ENCODE data around the gene ASIC3.

Gene ASIC3

DNA sequence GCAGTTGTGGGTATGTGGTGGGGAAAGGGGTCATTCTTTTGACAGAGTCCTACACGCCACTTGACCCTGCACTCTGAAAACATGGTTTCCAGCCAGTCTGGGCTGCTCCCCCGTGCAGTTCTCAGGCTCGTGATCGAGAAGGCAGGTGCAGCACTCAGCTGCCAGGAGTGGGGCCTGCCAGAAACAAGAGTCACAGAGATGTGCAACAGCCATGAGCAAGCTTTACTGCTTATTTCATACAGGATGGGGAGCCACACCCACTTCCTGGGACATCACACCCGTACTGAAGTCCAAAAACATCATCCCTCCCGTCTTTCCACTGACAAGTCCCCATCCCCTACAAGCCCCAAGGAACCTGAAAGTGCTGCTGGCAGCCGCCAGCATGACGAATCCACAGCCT, 33.4 kb upstream of the ASIC3 start:
- WGBS, 2 experiments (ENCODE audit: insufficient coverage in 2 of 2): 95 to 96% methylated on average over 8 of the region's 8 CpGs
- peaks cover 7% of the 10 kb centered on the region for H3K36me3 ChIP-seq (ENCODE audit: control insufficient read depth, insufficient read depth, low read length)
- no peak overlapping the region for H3K4me3 ChIP-seq (ENCODE audit: extremely low read depth, insufficient read depth, low read length, poor library complexity, severe bottlenecking)
- H3K27ac ChIP-seq (ENCODE audit: low read depth, low read length, severe bottlenecking): no peak overlapping the region
- H3K4me1 ChIP-seq (ENCODE audit: control insufficient read depth, insufficient read depth, low read length, poor library complexity, severe bottlenecking): peaks cover 35% of the 10 kb centered on the region
- no peaks in the 10 kb centered on the region for H3K9me3 ChIP-seq (ENCODE audit: control insufficient read depth, low read length)

DNA sequence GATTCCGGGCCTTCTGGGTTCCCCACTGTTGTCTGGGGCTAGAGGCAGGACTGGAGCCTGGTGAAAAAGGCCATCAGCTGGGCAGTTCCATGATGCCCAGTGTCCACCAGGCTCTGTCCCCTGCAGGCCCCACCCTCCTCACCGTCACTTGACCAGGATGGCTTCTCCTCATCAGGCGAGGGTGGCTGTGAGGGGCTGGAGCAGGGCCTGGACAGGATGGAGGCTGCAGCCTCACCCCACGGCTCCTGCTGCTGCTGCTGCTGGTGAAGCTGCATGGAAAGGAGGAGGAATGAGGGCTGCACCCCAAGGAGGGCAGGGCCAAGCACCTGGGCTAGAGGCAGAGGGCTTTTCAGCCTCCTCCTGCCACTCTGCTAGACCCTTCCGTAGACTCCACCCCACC, 32.4 kb upstream of the ASIC3 start:
- Histone ChIP-seq H3K4me3 (ENCODE audit: extremely low read depth, insufficient read depth, low read length, poor library complexity, severe bottlenecking) (no peak overlapping the region), H3K36me3 (ENCODE audit: control insufficient read depth, insufficient read depth, low read length) (peaks cover 7% of the 10 kb centered on the region), H3K27ac (ENCODE audit: low read depth, low read length, severe bottlenecking) (no peak overlapping the region), H3K9me3 (ENCODE audit: control insufficient read depth, low read length) (no peaks in the 10 kb centered on the region), H3K4me1 (ENCODE audit: control insufficient read depth, insufficient read depth, low read length, poor library complexity, severe bottlenecking) (peaks cover 36% of the 10 kb centered on the region)
- 97% methylated on average over 5 of the region's 5 CpGs for WGBS, 2 experiments (ENCODE audit: insufficient coverage in 2 of 2)

DNA sequence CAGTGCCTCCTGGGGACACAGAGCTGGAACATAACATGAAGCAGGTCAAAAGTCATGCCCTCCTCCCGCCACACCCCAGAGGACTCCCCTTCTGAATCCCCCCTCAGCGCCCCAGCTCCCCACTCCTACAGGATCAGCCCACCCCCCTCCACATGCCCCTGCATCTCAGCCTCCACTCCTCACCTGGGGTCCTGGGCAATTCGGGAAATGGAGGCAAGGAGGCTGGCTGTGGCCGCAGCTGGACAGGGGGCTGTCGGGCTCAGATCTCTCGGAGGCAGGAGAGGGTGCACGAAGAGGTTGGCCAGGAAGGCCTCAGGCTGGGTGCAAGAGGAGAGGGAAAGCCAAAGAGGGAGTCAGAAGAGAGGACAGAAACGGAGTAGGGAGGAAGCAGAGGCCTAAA, 31.8 kb upstream of the ASIC3 start:
- H3K4me3 ChIP-seq (ENCODE audit: extremely low read depth, insufficient read depth, low read length, poor library complexity, severe bottlenecking): no peak overlapping the region
- H3K4me1 ChIP-seq (ENCODE audit: control insufficient read depth, insufficient read depth, low read length, poor library complexity, severe bottlenecking): peaks cover 36% of the 10 kb centered on the region
- H3K27ac ChIP-seq (ENCODE audit: low read depth, low read length, severe bottlenecking): no peak overlapping the region
- H3K9me3 ChIP-seq (ENCODE audit: control insufficient read depth, low read length): no peaks in the 10 kb centered on the region
- peaks cover 7% of the 10 kb centered on the region for H3K36me3 ChIP-seq (ENCODE audit: control insufficient read depth, insufficient read depth, low read length)
- 85 to 94% methylated on average over 5 to 6 of the region's 8 CpGs for WGBS, 2 experiments (ENCODE audit: insufficient coverage in 2 of 2)

DNA sequence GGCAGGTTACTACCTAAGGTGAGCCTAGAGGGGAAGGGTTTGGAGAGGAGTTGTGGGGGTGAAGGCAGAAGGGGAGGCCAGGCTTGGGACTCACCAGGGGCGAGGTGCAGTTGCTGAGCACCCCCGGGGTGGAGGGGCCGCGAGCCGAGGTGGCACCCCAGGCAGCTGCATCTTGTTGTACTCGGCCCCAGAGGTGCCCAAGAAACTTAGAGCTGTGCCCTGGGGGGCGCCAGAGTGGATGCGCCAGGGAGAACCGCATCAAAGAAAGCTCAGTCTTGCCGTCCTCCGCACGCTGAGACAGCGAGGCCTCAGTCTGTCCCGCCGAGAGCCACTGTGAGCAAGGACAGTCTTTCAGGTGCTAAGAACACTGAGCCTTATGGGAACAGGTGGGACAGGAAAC, 31.4 kb upstream of the ASIC3 start:
- WGBS, 2 experiments (ENCODE audit: insufficient coverage in 2 of 2): 92 to 94% methylated on average over 14 to 15 of the region's 15 CpGs
- Histone ChIP-seq H3K4me3 (ENCODE audit: extremely low read depth, insufficient read depth, low read length, poor library complexity, severe bottlenecking) (no peak overlapping the region), H3K27ac (ENCODE audit: low read depth, low read length, severe bottlenecking) (no peak overlapping the region), H3K9me3 (ENCODE audit: control insufficient read depth, low read length) (no peaks in the 10 kb centered on the region), H3K4me1 (ENCODE audit: control insufficient read depth, insufficient read depth, low read length, poor library complexity, severe bottlenecking) (peaks cover 33% of the 10 kb centered on the region), H3K36me3 (ENCODE audit: control insufficient read depth, insufficient read depth, low read length) (peaks cover 7% of the 10 kb centered on the region)

DNA sequence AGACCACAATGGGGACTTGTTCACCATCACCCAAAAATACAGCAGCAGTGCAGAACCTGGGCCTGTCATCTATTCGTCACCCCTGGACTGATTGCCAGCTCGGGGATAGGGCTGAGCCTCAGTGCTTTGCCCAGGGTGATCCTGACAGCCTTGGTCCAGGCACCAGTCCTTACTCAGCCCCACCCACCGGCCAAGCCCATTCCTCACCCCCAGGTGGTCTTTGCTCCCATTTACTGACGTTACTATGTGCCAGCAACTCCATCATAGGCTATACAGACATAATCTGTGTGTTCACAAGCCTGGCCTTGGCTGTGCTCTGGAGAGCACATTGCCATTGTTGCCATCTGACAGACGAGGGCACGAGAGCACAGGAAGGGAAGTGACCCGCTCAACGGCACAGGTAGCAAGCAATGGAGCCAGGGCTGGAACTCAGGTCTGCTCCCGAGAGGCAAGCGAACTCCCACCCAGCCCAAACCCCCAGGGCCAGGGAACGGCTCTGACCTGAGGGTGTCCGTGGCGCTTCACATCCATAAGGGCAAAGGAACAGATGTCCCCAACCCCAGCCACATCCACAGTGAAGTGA, 30.9 kb upstream of the ASIC3 start:
- no peaks in the 10 kb centered on the region for H3K9me3 ChIP-seq (ENCODE audit: control insufficient read depth, low read length)
- H3K4me3 ChIP-seq (ENCODE audit: extremely low read depth, insufficient read depth, low read length, poor library complexity, severe bottlenecking): no peak overlapping the region
- peaks cover 7% of the 10 kb centered on the region for H3K36me3 ChIP-seq (ENCODE audit: control insufficient read depth, insufficient read depth, low read length)
- H3K4me1 ChIP-seq (ENCODE audit: control insufficient read depth, insufficient read depth, low read length, poor library complexity, severe bottlenecking): peaks cover 28% of the 10 kb centered on the region
- 61 to 86% methylated on average over 7 to 9 of the region's 13 CpGs for WGBS, 2 experiments (ENCODE audit: insufficient coverage in 2 of 2)
- H3K27ac ChIP-seq (ENCODE audit: low read depth, low read length, severe bottlenecking): no peak overlapping the region

DNA sequence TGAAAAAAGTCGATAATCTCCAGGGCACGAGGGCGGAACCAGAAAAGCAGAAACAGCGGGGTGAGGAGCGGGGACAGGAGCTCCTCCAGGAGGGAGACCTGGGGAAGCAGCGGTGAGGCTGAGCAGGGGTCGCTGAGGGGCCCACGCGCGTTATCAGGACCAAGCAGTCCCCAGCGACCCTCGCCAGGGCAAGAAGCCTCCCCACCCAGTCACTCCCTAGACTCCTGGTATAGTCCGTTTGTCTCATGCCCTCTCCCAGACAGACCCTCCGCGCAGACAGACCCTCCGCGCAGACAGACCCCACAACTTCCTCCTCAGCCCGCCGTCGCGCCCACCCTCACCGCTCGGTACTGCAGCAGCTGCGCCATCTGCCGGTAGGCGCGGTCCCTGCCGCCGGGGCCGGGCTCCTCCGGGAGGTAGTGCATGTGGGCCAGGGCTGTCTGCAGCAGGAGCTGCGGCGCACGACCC, 30.3 kb upstream of the ASIC3 start:
- WGBS, 2 experiments (ENCODE audit: insufficient coverage in 2 of 2): 10 to 13% methylated on average over 27 to 30 of the region's 34 CpGs
- peaks cover 24% of the 10 kb centered on the region for H3K4me1 ChIP-seq (ENCODE audit: control insufficient read depth, insufficient read depth, low read length, poor library complexity, severe bottlenecking)
- H3K27ac ChIP-seq (ENCODE audit: low read depth, low read length, severe bottlenecking): no peak overlapping the region
- no peaks in the 10 kb centered on the region for H3K9me3 ChIP-seq (ENCODE audit: control insufficient read depth, low read length)
- peaks cover 7% of the 10 kb centered on the region for H3K36me3 ChIP-seq (ENCODE audit: control insufficient read depth, insufficient read depth, low read length)
- H3K4me3 ChIP-seq (ENCODE audit: extremely low read depth, insufficient read depth, low read length, poor library complexity, severe bottlenecking): peak overlapping the region; percentile 24

DNA sequence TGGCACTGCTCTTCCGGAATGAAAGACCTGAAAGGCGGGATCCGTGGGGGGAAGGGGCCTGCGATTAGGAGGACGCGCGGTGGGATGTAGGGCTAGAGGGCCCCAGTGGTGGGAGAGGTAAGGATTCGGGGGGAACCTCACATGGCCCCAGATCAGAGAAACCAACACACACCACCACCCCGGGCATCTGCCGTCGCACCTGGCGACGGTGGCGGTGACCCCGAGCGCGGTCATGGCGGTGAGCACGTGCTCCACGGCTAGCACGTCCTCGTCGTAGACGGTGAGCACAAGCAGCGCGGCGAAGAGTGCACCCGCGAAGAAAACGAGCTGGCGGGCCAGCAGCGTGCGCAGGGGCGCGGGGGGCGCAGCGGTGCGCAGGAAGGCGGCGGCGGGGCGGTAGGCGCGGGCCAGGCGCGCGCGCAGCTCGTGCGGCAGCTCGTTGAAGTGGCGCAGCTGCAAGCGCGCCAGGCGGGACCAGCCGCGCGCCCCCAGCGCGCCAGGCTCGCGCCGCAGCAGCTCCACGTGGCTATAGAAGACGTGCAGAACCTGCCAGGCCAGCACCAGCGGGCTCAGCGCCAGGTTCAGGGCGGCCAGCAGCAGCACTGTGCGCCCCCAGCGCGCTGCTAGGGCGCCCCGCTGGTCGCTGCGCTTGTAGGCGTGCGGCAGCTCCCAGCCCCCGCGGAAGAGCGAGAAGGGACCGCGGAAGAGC, 29.8 kb upstream of the ASIC3 start:
- Histone ChIP-seq H3K27ac (ENCODE audit: low read depth, low read length, severe bottlenecking) (no peak overlapping the region), H3K9me3 (ENCODE audit: control insufficient read depth, low read length) (no peaks in the 10 kb centered on the region), H3K36me3 (ENCODE audit: control insufficient read depth, insufficient read depth, low read length) (peaks cover 7% of the 10 kb centered on the region), H3K4me1 (ENCODE audit: control insufficient read depth, insufficient read depth, low read length, poor library complexity, severe bottlenecking) (peaks cover 22% of the 10 kb centered on the region), H3K4me3 (ENCODE audit: extremely low read depth, insufficient read depth, low read length, poor library complexity, severe bottlenecking) (peak overlapping the region; percentile 24)
- WGBS, 2 experiments (ENCODE audit: insufficient coverage in 2 of 2): 7% methylated on average over 70 to 78 of the region's 82 CpGs

DNA sequence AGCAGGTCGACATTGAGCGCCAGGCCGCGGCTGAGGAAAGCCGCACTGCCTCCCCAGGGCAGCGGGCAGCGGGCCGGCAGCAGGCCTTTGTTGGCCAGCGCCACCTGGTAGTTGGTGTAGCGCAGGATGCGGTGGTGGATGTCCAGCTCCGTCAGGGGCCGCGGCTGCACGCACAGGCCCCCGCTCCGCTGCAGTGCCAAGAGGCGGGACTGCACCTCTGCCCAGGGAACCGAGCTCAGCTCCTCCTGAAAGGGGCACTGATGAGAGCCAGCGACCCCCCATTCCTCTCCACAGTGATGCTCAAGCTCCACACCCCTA, 29.2 kb upstream of the ASIC3 start:
- WGBS, 2 experiments (ENCODE audit: insufficient coverage in 2 of 2): 67 to 70% methylated on average over 13 to 19 of the region's 20 CpGs
- H3K27ac ChIP-seq (ENCODE audit: low read depth, low read length, severe bottlenecking): no peak overlapping the region
- no peaks in the 10 kb centered on the region for H3K9me3 ChIP-seq (ENCODE audit: control insufficient read depth, low read length)
- H3K4me3 ChIP-seq (ENCODE audit: extremely low read depth, insufficient read depth, low read length, poor library complexity, severe bottlenecking): no peak overlapping the region
- peaks cover 22% of the 10 kb centered on the region for H3K4me1 ChIP-seq (ENCODE audit: control insufficient read depth, insufficient read depth, low read length, poor library complexity, severe bottlenecking)
- H3K36me3 ChIP-seq (ENCODE audit: control insufficient read depth, insufficient read depth, low read length): peaks cover 6% of the 10 kb centered on the region

DNA sequence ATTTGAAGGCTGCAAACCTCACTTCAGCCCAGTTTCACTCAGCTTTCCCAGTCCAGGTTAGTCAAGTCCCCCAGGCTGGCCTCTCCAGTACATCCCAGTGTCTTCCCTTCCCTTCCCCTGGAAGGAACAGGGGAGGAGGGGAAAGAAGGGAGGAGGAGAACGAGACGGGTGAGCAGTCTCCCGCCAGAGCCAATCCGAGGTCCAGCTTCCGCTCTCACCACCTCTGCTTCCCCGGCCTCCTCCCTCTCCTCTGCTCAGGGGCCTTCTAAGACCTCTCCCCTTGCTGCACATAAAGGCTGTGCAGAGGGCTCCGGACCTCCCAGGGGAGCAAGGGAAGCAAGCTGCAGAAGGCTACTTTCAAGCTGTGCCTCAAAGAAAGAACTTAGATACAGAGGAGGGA, 28.1 kb upstream of the ASIC3 start:
- Histone ChIP-seq H3K9me3 (ENCODE audit: control insufficient read depth, low read length) (no peaks in the 10 kb centered on the region), H3K27ac (ENCODE audit: low read depth, low read length, severe bottlenecking) (peak overlapping the region; percentile 53), H3K36me3 (ENCODE audit: control insufficient read depth, insufficient read depth, low read length) (no peaks in the 10 kb centered on the region), H3K4me1 (ENCODE audit: control insufficient read depth, insufficient read depth, low read length, poor library complexity, severe bottlenecking) (peaks cover 22% of the 10 kb centered on the region), H3K4me3 (ENCODE audit: extremely low read depth, insufficient read depth, low read length, poor library complexity, severe bottlenecking) (peak overlapping the region; percentile 8)
- 22% methylated on average over 5 of the region's 7 CpGs; no CpG with 5 or more reads in 1 of the 2 experiments for WGBS, 2 experiments (ENCODE audit: insufficient coverage in 2 of 2)

DNA sequence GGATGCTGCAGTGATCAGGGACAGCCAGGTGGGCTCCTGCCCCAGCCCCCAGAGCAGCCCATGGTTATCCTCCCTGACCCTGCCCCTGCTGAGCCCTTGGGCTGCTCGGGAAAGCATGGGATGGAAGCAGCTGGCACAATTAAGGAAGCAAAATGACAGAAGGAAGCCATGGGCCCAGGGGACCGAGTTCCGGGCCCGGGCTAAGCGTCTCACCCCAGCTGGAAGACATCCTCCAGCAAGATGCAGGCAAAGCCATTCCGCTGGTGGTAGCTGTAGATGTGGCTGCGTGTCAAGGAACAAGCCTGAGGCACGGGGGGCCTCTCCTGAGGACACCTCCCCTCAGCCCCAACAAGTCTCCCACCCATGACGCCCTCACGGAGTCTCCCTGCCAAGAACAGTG, 25.1 kb upstream of the ASIC3 start:
- Histone ChIP-seq H3K27ac (ENCODE audit: low read depth, low read length, severe bottlenecking) (no peak overlapping the region), H3K9me3 (ENCODE audit: control insufficient read depth, low read length) (no peaks in the 10 kb centered on the region), H3K4me3 (ENCODE audit: extremely low read depth, insufficient read depth, low read length, poor library complexity, severe bottlenecking) (no peak overlapping the region), H3K36me3 (ENCODE audit: control insufficient read depth, insufficient read depth, low read length) (no peaks in the 10 kb centered on the region), H3K4me1 (ENCODE audit: control insufficient read depth, insufficient read depth, low read length, poor library complexity, severe bottlenecking) (peaks cover 34% of the 10 kb centered on the region)
- 97% methylated on average over 7 of the region's 10 CpGs for WGBS, 2 experiments (ENCODE audit: insufficient coverage in 2 of 2)

DNA sequence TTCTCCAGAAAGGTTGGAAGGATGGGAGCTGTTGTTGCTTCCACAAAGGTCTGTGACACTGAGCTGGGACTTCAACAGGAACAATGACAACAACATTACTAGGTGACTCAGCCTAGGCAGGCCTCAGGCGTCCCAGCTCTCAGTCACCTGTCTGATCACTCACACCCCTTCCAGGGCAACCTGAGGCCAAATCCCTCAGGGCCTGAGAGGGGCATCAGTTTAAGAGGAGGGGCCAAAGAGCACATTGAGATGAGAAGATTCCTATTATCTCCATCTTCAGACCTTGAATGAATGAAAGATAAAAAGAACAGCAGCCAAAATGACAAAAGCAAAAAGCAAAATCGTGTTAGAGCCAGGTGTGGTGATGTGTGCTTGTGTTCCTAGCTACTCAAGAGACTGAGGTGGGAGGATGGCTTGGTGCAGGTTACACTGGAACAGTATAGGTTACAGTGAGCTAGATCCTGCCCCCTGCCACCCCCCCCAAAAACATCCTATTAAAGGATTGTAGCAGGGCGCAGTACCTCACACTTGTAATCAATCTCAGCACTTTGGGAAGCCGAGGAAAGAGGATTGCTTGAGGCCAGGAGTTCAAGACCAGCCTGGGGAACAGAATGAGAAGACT, 23.8 kb upstream of the ASIC3 start, which contains the start of gene ATG9B:
Gene ATG9B, minus strand, starts transcription at position 60 of the 622 bp plus-strand sequence. CDS start 71 bp downstream, outside the sequence.
- peaks cover 29% of the 10 kb centered on the region for H3K4me1 ChIP-seq (ENCODE audit: control insufficient read depth, insufficient read depth, low read length, poor library complexity, severe bottlenecking)
- 83 to 100% methylated on average over 2 of the region's 4 CpGs for whole genome bisulfite sequencing, 2 experiments (ENCODE audit: insufficient coverage in 2 of 2)
- no peaks in the 10 kb centered on the region for H3K36me3 ChIP-seq (ENCODE audit: control insufficient read depth, insufficient read depth, low read length)
- no peak within 1 kb of the TSS for H3K27ac ChIP-seq (ENCODE audit: low read depth, low read length, severe bottlenecking)
- no peaks in the 10 kb centered on the region for H3K9me3 ChIP-seq (ENCODE audit: control insufficient read depth, low read length)
- no peak within 1 kb of the TSS for H3K4me3 ChIP-seq (ENCODE audit: extremely low read depth, insufficient read depth, low read length, poor library complexity, severe bottlenecking)
